K562 (cell line): ENCODE data around the gene DAPK1. TPM values are rescaled to one million over a fixed set of nuclear protein-coding genes. Genes with fewer than 3 reads are reported as not detected.

Experiments
- ATAC-seq: fragments of 200-7000 bp; cut with Tn5 transposase; 3 replicates; pipeline ENCODE4 v1.9.1; 2020; ENCODE audit warnings: moderate library complexity
- BruUV-seq: library from RNA; stranded (reverse); fragments of 400-500 nt; replicated peaks from 2 replicates; lab custom pipeline; 2021; lab: Mats Ljungman, UMichigan
- CTCF ChIA-PET: fragments of 300-600 bp; formaldehyde crosslinking; extraction: SDS; loops from one replicate; lab custom pipeline; 2021; ENCODE audit warnings: low intra/inter-chr PET ratio; lab: Yijun Ruan, JAX
- POLR2A ChIA-PET: fragments of 300-600, 350-650 bp; sonication (Branson Sonifier 250); formaldehyde crosslinking; extraction: SDS; loops from one replicate; lab custom pipeline; 2021; ENCODE audit warnings: antibody characterized with exemption, inconsistent platforms; lab: Yijun Ruan, JAX
- DNase-seq, 4 experiments: peaks; one replicate each; pipeline versions ENCODE4 v3.0.0 to v3.0.0-alpha.2; 2011 to 2018; ENCODE audit warnings: low spot score in 3 of 4, mixed read lengths in 3 of 4; ENCODE audit errors: extremely low read depth in 1 of 4
- FAIRE-seq: peaks from 2 replicates; lab custom pipeline; 2011; peaks lifted over from hg19 to GRCh38; lab: Jason Lieb, UNC
- H2AFZ ChIP-seq: 2 replicates; pipeline ENCODE4 v1.6.0; 2011; ENCODE audit warnings: low read depth, low read length, control low read depth, inconsistent platforms
- H3K27ac ChIP-seq: fragments of 200-600 bp; 3 replicates; pipeline ENCODE4 v1.8.0; 2011; ENCODE audit warnings: low read depth, mild to moderate bottlenecking, control low read depth, inconsistent platforms, low read length, moderate library complexity, mixed read lengths; ENCODE audit errors: extremely low read depth
- H3K27me3 ChIP-seq, 2 experiments: fragments of 300-600 bp in 1 of 2; 2 replicates in 1 of 2; 3 replicates in 1 of 2; pipeline versions ENCODE4 v1.6.0 to v1.8.0; 2011; ENCODE audit warnings: inconsistent platforms in 2 of 2, low read length in 2 of 2, mild to moderate bottlenecking in 1 of 2, mixed read lengths in 1 of 2, moderate library complexity in 1 of 2; ENCODE audit not compliant: control insufficient read depth in 2 of 2, insufficient read depth in 2 of 2
- H3K36me3 ChIP-seq: fragments of 300-600 bp; 3 replicates; pipeline ENCODE4 v1.8.0; 2011; ENCODE audit warnings: mild to moderate bottlenecking, low read length, inconsistent platforms; ENCODE audit not compliant: control insufficient read depth, insufficient read depth
- H3K4me1 ChIP-seq, 2 experiments: fragments of 200-600 bp in 1 of 2; replicated peaks in 1 of 2; 2 replicates in 1 of 2; 3 replicates in 1 of 2; pipeline versions ENCODE4 v1.5.1 to v1.8.0; 2011; ENCODE audit warnings: inconsistent platforms in 2 of 2, low read length in 2 of 2, mild to moderate bottlenecking in 1 of 2, mixed read lengths in 1 of 2, moderate library complexity in 1 of 2; ENCODE audit not compliant: control insufficient read depth in 2 of 2, insufficient read depth in 2 of 2
- H3K4me2 ChIP-seq: 2 replicates; pipeline ENCODE4 v1.6.1; 2011; ENCODE audit warnings: low read length, control low read depth, inconsistent platforms, mixed read lengths; ENCODE audit not compliant: insufficient read depth
- H3K4me3 ChIP-seq: fragments of 200-600 bp; sonication (generic), shearing (Covaris generic); 2 replicates; pipeline ENCODE4 v1.5.1; 2016; ENCODE audit warnings: control low read depth, inconsistent platforms
- H3K79me2 ChIP-seq: fragments of 200-600 bp; 3 replicates; pipeline ENCODE4 v1.8.0; 2011; ENCODE audit warnings: low read length, inconsistent platforms; ENCODE audit not compliant: control insufficient read depth, insufficient read depth
- H3K9ac ChIP-seq, 2 experiments: 2 replicates each; pipeline versions ENCODE4 v1.6.0 to v1.6.1; 2011; ENCODE audit warnings: low read depth in 2 of 2, low read length in 2 of 2, control low read depth in 1 of 2, inconsistent platforms in 1 of 2, mild to moderate bottlenecking in 1 of 2, mixed read lengths in 1 of 2; ENCODE audit not compliant: insufficient read depth in 1 of 2
- H3K9me1 ChIP-seq: one replicate; pipeline ENCODE4 v1.6.0; 2011; ENCODE audit warnings: inconsistent platforms, mild to moderate bottlenecking, low read length, moderate library complexity; ENCODE audit not compliant: control insufficient read depth, insufficient read depth
- H3K9me3 ChIP-seq: replicated peaks from 2 replicates; pipeline ENCODE4 v1.5.1; 2011; ENCODE audit warnings: low read depth, low read length, inconsistent platforms; ENCODE audit not compliant: control insufficient read depth, insufficient read depth
- H4K20me1 ChIP-seq: replicated peaks from 2 replicates; pipeline ENCODE4 v1.6.1; 2011; ENCODE audit warnings: low read length, inconsistent platforms, mixed read lengths; ENCODE audit not compliant: control insufficient read depth, insufficient read depth
- ETV6 ChIP-seq, 3 experiments: fragments of 150-350 bp in 1 of 3; sonication (generic) in 1 of 3; formaldehyde crosslinking in 1 of 3; IDR thresholded peaks; 2 replicates each; pipeline versions ENCODE4 v1.6.1 to v1.8.0; 2014 to 2022; ENCODE audit warnings: borderline replicate concordance in 2 of 3, low read depth in 2 of 3, antibody characterized with exemption in 1 of 3, low read length in 1 of 3, mild to moderate bottlenecking in 1 of 3, missing genetic modification reagents in 1 of 3
- EWSR1 ChIP-seq: fragments of 450-650 bp; IDR thresholded peaks from 2 replicates; pipeline ENCODE4 v1.6.1; 2018; ENCODE audit warnings: borderline replicate concordance, mild to moderate bottlenecking, low read depth, moderate library complexity; ENCODE audit not compliant: partially characterized antibody
- PCBP2 ChIP-seq: fragments of 200-400 bp; formaldehyde crosslinking; IDR thresholded peaks from 2 replicates; pipeline ENCODE4 v1.6.1; 2018; ENCODE audit warnings: low read length, low read depth, mild to moderate bottlenecking, moderate library complexity; ENCODE audit not compliant: poor library complexity, severe bottlenecking
- PRPF4 ChIP-seq: fragments of 200-400 bp; formaldehyde crosslinking; IDR thresholded peaks from one replicate; pipeline ENCODE4 v1.6.1; 2017; ENCODE audit warnings: low read length, low read depth, mild to moderate bottlenecking; ENCODE audit not compliant: insufficient read depth, poor library complexity, severe bottlenecking
- RAD21 ChIP-seq, 2 experiments: fragments of 250-450 bp in 1 of 2; fragments of 450-650 bp in 1 of 2; sonication (Bioruptor Pico) in 1 of 2; formaldehyde crosslinking in 1 of 2; IDR thresholded peaks in 1 of 2; conservative IDR thresholded peaks in 1 of 2; 2 replicates each; pipeline versions ENCODE4 v1.4.0 to v1.8.0; 2020 to 2022; ENCODE audit warnings: mild to moderate bottlenecking in 2 of 2, moderate library complexity in 1 of 2
- ZBTB1 ChIP-seq: sonication (generic); formaldehyde crosslinking; IDR thresholded peaks from 2 replicates; pipeline ENCODE4 v1.8.1; 2023; ENCODE audit warnings: missing genetic modification reagents, low read depth, mild to moderate bottlenecking, borderline replicate concordance
- WGBS: fragments of 100-300 bp; shearing (Covaris generic); methylation state at CpG from one replicate; pipeline ENCODE4 v1.1.6; 2016; ENCODE audit warnings: low coverage, mixed read lengths; ENCODE audit not compliant: insufficient coverage; ENCODE audit errors: missing lambda C conversion rate; 5-methylcytosine and 5-hydroxymethylcytosine counted together
- in situ Hi-C: fragments of 300-500 bp; cut with MboI; formaldehyde crosslinking; loops from 4 replicates; pipeline ENCODE4 v1.15.0; 2018; ENCODE audit warnings: inconsistent platforms, mixed read lengths
- intact Hi-C: fragments of 100-400 bp; cut with micrococcal nuclease; formaldehyde crosslinking; loops from 2 replicates; pipeline ENCODE4 v1.14.2; 2022
- polyA plus RNA-seq, 8 experiments: library from polyadenylated mRNA; depleted of rRNA in 4 of 8; stranded (reverse) in 5 of 8; unstranded in 3 of 8; fragments of >200 nt; fragmentation: Nextera tagmentation in 2 of 8; fragmentation: Illumina TruSeq in 1 of 8; extraction: Ambion mirVana in 2 of 8; extraction: Trizol in 1 of 8; gene quantifications; 2 replicates each; pipeline versions ENCODE4 v1.2.1 to v1.2.3, GENCODE V29; 2011 to 2014; ENCODE audit warnings: inconsistent platforms in 1 of 8, missing spikeins in 1 of 8
- total RNA-seq, 7 experiments: library from RNA; depleted of rRNA in 6 of 7; stranded (reverse); fragments of >200 nt in 6 of 7; fragmentation: Illumina TruSeq in 2 of 7; extraction: Trizol in 2 of 7; gene quantifications; 2 replicates each; pipeline versions ENCODE4 v1.2.1 to v1.2.3, GENCODE V29; 2011 to 2021; ENCODE audit warnings: low replicate concordance in 1 of 7

The DAPK1 gene
- total and polyA plus RNA-seq, 9 of the 15 experiments (the other 6 are each of a cell fraction or from before 2014, with no cell fraction given): 1.7 to 26.4 (median 15.8) TPM

DNA sequence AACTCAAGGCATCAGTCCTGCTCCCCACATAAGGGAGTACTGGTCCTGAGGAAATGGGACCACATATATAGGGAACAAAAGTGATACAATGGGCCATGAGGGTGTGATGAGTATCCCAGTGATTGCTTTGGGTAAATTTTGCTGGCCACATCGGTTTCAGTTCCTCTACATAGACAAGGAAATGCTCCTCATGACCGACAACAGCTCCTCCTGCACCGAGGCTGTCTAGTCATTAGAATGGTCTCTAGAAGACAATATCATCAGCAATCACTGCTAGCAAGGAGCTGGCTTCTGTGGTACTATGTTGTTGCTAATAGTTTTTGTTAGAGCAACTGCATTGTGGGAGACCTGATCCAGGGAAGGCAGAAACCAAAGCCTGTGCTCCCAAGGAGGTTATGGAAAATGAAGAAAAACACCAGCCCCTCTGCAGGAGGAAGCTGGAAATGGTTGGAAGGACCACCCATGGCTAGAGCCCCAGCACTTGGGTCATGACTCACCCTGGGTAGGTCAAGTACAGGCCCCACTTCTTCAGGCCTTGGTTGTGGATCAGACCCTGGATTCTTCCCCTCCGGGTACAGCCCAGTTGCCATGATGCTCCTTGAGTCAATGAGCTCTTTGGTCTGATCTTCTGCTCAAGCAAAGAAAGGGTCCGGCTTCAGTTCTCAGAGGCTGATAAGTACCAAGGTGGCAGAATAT is 224.9 kb downstream of the DAPK1 start:
- TF ChIP-seq ETV6 (IDR thresholded peaks at IDR 0.05; ENCODE audit: borderline replicate concordance in 1 of 2, low read depth in 2 of 2, low read length in 1 of 2): no peak
- TF ChIP-seq ETV6 (CRISPR knock-in tag; IDR thresholded peaks at IDR 0.05; ENCODE audit: borderline replicate concordance): no peak
- no peak for TF ChIP-seq ZBTB1 (CRISPR knock-in tag)
- TF ChIP-seq PCBP2: no peak
- no peak for TF ChIP-seq PRPF4
- TF ChIP-seq EWSR1: no peak
- TF ChIP-seq RAD21 (CRISPR knock-in tag; conservative IDR thresholded peaks at IDR 0.05 in 1 of 2, IDR thresholded peaks at IDR 0.05 in 1 of 2): no peak
- H3K9me1 ChIP-seq: no peaks in the 10 kb centered on the region
- no peaks in the 10 kb centered on the region for H4K20me1 ChIP-seq
- H3K9ac ChIP-seq: no peak overlapping the region
- peaks cover 1% of the 10 kb centered on the region; the same call in 2 of the 3 replicates for H3K36me3 ChIP-seq
- in situ Hi-C loops (no loop called here), intact Hi-C loops (no loop called here)
- no peak overlapping the region for H3K4me3 ChIP-seq
- H3K79me2 ChIP-seq: peaks cover 13% of the 10 kb centered on the region
- ATAC-seq (no peak), FAIRE-seq (no peak), DNase-seq (no peak)
- POLR2A ChIA-PET: interaction anchor here (1.1 kb wide), 1 partner anchor 70 kb away, joined by 3 read pairs; no protein-coding TSS in a partner anchor
- no peak overlapping the region for H3K27ac ChIP-seq
- no peaks in the 10 kb centered on the region for H3K27me3 ChIP-seq
- no TSS peak for BruUV-seq
- peaks cover 15 to 19% of the 10 kb centered on the region in 2 experiments; a peak in 4 of 5 replicates for H3K4me1 ChIP-seq
- WGBS: 39% methylated on average over 5 of the region's 5 CpGs
- no peaks in the 10 kb centered on the region for H3K9me3 ChIP-seq
- H3K4me2 ChIP-seq: no peak overlapping the region
- CTCF ChIA-PET: no interaction called here
- H2AFZ ChIP-seq: no peak overlapping the region
